HG02884 (cell line): ENCODE results near the gene TMEM119.
"Not testable (repeated sequence)": the region's sequence is repeated elsewhere in the genome, so short reads cannot be mapped to it uniquely, and the experiment has no call there.

ENCODE experiments used
- ATAC-seq: cut with Tn5 transposase; IDR thresholded peaks from one replicate; pipeline ENCODE4 v1.9.1; 2021; ENCODE audit warnings: mild to moderate bottlenecking, moderate library complexity; ENCODE audit not compliant: unreplicated experiment

The TMEM119 gene

GRCh38 chr12:108635201-108635996 is 37.5 kb upstream of the TMEM119 start:
- peak; percentile 51 for ATAC-seq

- ATAC-seq: no peak
Measured at GRCh38 chr12:108634341-108634751, 36.5 kb upstream of the TMEM119 start.

- ATAC-seq: peak; percentile 53
Measured at GRCh38 chr12:108633534-108634248, 35.8 kb upstream of the TMEM119 start, which contains the start of gene SELPLG. SELPLG (minus strand) TSS chr12:108633894; CDS start chr12:108624307, 9,587 bp downstream.

GRCh38 chr12:108633081-108633533 is 35.2 kb upstream of the TMEM119 start:
- no peak for ATAC-seq

GRCh38 chr12:108631261-108631660 is 33.4 kb upstream of the TMEM119 start:
- not testable (repeated sequence) for ATAC-seq

GRCh38 chr12:108630481-108631207 is 32.8 kb upstream of the TMEM119 start:
- ATAC-seq: no peak

GRCh38 chr12:108629824-108630476 is 32.1 kb upstream of the TMEM119 start:
- ATAC-seq: no peak

- no peak for ATAC-seq
Measured at GRCh38 chr12:108629151-108629550, 31.3 kb upstream of the TMEM119 start.

- no peak for ATAC-seq
Measured at GRCh38 chr12:108627134-108627920, 29.4 kb upstream of the TMEM119 start.

GRCh38 chr12:108625228-108625627 is 27.3 kb upstream of the TMEM119 start:
- ATAC-seq: no peak

GRCh38 chr12:108623577-108623976 is 25.7 kb upstream of the TMEM119 start:
- no peak for ATAC-seq

GRCh38 chr12:108622921-108623514 is 25.1 kb upstream of the TMEM119 start:
- ATAC-seq: no peak

- ATAC-seq: no peak
Measured at GRCh38 chr12:108622421-108622820, 24.5 kb upstream of the TMEM119 start.

- ATAC-seq: no peak
Measured at GRCh38 chr12:108621161-108621560, 23.3 kb upstream of the TMEM119 start.

- no peak for ATAC-seq
Measured at GRCh38 chr12:108620236-108620879, 22.5 kb upstream of the TMEM119 start.

- ATAC-seq: no peak
Measured at GRCh38 chr12:108619369-108620160, 21.7 kb upstream of the TMEM119 start.

GRCh38 chr12:108618953-108619274 is 21.0 kb upstream of the TMEM119 start:
- not testable (repeated sequence) for ATAC-seq
